Testis (tissue), 2 donors: ENCODE data around the gene PRSS16.

ENCODE experiments used
- CTCF ChIP-seq, 3 experiments: fragments of 450-650 bp in 2 of 3; fragments of 200-600 bp in 1 of 3; sonication (generic) in 1 of 3; IDR thresholded peaks; one replicate each; pipeline ENCODE4 v1.5.1; 2016 to 2019; ENCODE audit warnings: antibody characterized with exemption in 3 of 3, mild to moderate bottlenecking in 2 of 3, moderate library complexity in 1 of 3
- POLR2A ChIP-seq: fragments of 450-650 bp; IDR thresholded peaks from one replicate; pipeline ENCODE4 v1.6.1; 2017; ENCODE audit warnings: antibody characterized with exemption, mild to moderate bottlenecking, moderate library complexity

- TF ChIP-seq CTCF (IDR thresholded peaks at IDR 0.05) (no peak), POLR2A (no peak)
These were observed 9.2 kb upstream of the PRSS16 start for GRCh38 chr6:27238010-27238983.
